NB4 (cell line): ENCODE data around the gene SLC12A5.

Experiments
- DNase-seq: peaks from one replicate; pipeline ENCODE4 v3.0.0; 2010; ENCODE audit warnings: low read depth
- H3K4me3 ChIP-seq: one replicate; pipeline ENCODE4 v1.5.1; 2011; ENCODE audit warnings: mild to moderate bottlenecking, low read depth, low read length, moderate library complexity
- CTCF ChIP-seq: IDR thresholded peaks from one replicate; pipeline ENCODE4 v1.5.1; 2012; ENCODE audit warnings: low read depth, low read length
- MAX ChIP-seq: IDR thresholded peaks from 2 replicates; pipeline ENCODE4 v1.6.1; 2011; ENCODE audit warnings: low read depth, low read length
- MYC ChIP-seq: IDR thresholded peaks from 2 replicates; pipeline ENCODE4 v1.6.1; 2011; ENCODE audit warnings: low read depth, low read length
- POLR2A ChIP-seq: IDR thresholded peaks from 2 replicates; pipeline ENCODE4 v1.6.1; 2011; ENCODE audit warnings: mild to moderate bottlenecking; ENCODE audit not compliant: insufficient read length; ENCODE audit errors: extremely low read depth

The SLC12A5 gene

GRCh38 chr20:46006022-46006705 is 22.9 kb upstream of the SLC12A5 start:
- DNase-seq, result peak; percentile 87
- TF ChIP-seq POLR2A (no peak), MYC (no peak), CTCF (no peak)
- no peak overlapping the region for H3K4me3 ChIP-seq

GRCh38 chr20:46006964-46007363 is 22.1 kb upstream of the SLC12A5 start:
- H3K4me3 ChIP-seq, result no peak overlapping the region
- DNase-seq, result no peak
- no peak for TF ChIP-seq MAX
- TF ChIP-seq CTCF, result no peak
- TF ChIP-seq MYC, result no peak
- TF ChIP-seq POLR2A, result no peak

GRCh38 chr20:46007671-46008070 is 21.3 kb upstream of the SLC12A5 start:
- no peak for TF ChIP-seq POLR2A
- TF ChIP-seq MYC, result no peak
- TF ChIP-seq CTCF, result no peak
- TF ChIP-seq MAX, result no peak
- no peak for DNase-seq

GRCh38 chr20:46009816-46010215 is 19.2 kb upstream of the SLC12A5 start:
- peak overlapping the region; percentile 59 for H3K4me3 ChIP-seq
- no peak for TF ChIP-seq MYC
- no peak for TF ChIP-seq POLR2A
- TF ChIP-seq MAX, result no peak
- no peak for TF ChIP-seq CTCF
- DNase-seq, result no peak

More at GRCh38 chr20:46007671-46008070, 21.3 kb upstream of the SLC12A5 start:
- H3K4me3 ChIP-seq, result peak overlapping the region; percentile 59

GRCh38 chr20:46010491-46011391 is 18.3 kb upstream of the SLC12A5 start:
- TF ChIP-seq CTCF (no peak), POLR2A (no peak), MYC (no peak), MAX (no peak)
- no peak overlapping the region for H3K4me3 ChIP-seq
- no peak for DNase-seq
